ENCODE measurements around the gene BCR.
A peak's percentile ranks its signal among the peaks of the same experiment; 100 is the strongest.
"Not testable (repeated sequence)": the region's sequence is repeated elsewhere in the genome, so short reads cannot be mapped to it uniquely, and the experiment has no call there.

Gene BCR

DNA sequence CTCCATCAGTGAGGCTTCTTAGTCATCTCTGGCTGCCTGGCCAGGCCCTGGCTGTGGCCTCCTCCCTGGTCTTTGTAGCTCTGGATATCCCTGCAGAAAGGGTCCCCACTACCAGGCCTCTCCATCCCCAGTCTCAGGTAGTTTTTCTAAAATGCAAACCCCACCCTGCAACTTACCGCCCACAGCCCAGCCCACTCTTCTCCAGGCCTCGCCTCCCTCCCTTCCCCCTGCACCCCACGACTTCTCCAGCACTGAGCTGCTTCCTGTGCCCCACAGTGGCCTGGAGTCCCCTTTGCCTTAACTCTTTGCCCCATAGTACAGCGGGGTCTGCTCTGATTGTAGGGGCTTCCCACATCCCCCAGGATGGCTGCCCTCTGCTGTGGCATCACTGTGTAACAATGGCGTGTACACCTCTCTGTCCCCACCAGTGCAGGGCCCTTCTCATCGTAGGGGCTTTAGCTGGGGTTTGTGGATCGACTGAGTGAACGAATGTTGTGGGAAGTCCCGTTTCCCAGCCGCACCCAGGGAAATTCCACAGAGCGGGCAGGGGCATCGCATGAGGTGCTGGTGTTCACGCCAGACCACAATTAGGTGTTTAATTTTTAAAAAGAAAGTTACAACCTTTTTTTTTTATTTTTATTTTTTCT, 111.6 kb downstream of the BCR start:
- no peak for DNase-seq (ENCODE audit: low read depth)

DNA sequence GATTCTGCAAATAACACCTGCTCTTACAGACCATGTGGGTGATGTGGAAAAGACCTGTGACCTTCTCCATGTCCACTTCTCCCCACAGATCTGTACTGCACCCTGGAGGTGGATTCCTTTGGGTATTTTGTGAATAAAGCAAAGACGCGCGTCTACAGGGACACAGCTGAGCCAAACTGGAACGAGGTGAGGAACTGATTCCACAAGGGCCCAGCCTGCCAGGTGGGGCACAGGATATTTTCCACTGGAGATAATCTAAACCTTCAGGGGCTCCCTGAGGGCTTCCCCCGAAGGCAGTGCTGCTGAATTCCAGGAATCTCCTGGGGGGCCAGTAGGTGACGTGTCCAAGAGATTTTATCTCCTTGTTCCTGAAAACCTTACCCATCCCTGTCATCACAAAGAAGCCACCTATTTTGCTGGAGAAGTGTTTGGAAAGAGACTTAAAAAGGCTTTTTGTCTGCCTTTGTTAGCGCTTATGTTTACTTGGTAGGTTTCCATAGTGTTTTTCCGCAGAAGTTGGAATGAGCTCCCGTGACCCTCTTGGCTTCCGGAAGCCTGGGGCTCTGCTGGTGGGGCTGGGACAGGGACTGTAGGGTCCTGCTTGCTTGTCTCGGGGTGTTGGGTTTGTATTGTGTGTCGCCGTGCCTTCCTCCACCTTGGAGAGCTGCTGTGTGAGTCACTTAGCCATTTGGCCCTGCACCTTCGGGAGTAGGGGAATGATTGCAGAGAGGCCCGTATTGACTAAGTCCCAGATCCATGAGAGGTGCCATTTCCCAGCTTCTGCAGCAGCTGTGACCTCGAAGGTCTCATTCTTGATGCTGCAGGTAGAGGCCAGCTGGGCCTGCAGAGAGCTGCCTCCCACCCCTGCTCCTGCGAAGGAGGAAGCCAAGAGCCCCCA, 112.4 kb downstream of the BCR start:
- DNase-seq (ENCODE audit: low read depth) = no peak

DNA sequence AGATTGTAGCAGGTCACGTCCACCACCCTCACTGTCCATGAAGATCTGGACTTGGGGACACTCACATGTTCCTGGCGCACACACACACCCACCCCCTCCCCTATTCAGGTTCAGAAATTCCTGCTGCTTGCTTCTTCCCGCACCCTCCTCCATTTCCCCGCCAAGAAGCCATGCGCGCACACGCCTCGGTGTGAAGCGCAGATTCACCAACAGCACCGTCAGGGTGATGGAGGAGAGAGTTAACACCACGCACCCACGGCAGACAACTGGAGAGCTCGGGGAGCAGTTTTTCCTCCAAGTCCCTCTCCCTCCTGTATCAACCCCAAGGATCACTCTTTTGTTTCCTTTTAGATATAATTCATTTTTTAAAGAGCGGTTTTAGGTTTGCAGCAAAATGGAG, 113.4 kb downstream of the BCR start:
- DNase-seq (ENCODE audit: low read depth) = no peak

DNA sequence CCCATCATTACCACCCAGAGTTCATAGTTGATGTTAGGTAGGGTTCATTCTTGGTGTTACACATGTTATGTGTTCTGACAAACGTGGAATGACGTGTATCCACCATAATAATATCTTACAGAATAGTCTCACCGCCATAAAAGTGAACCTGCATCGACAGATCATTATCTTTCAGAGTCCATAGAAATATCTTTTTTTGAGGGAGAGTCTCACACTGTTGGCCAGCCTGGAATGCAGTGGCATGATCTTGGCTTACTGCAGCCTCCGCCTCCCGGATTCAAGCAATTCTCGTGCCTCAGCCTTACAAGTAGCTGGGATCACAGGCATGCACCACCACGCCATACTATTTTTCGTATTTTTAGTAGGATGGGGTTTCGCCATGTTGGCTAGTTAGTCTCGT, 113.9 kb downstream of the BCR start:
- DNase-seq (ENCODE audit: low read depth) = no peak

- no peak for DNase-seq (ENCODE audit: low read depth)
These were observed 120.2 kb downstream of the BCR start for GRCh38 chr22:23300476-23300875.

DNA sequence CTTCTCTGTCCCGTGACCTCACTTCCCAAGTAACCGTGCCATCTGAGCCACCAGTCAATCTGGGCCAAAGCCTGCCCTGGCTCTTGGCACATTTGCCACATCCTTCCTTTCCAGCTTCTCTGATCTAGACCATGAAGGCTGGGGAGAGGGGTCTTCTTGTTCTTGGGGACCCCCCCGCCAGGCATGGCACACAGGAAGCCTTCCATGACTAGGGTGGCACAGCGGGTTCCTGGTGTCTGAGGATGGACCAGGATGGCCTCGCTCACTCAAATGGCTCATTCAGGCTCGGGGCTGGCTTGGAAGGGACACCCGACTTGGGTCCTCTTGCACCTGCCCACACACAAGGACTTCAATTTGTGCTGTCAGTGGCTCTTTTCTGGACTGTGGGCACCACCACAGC, 121.3 kb downstream of the BCR start:
- no peak for DNase-seq (ENCODE audit: low read depth)

DNA sequence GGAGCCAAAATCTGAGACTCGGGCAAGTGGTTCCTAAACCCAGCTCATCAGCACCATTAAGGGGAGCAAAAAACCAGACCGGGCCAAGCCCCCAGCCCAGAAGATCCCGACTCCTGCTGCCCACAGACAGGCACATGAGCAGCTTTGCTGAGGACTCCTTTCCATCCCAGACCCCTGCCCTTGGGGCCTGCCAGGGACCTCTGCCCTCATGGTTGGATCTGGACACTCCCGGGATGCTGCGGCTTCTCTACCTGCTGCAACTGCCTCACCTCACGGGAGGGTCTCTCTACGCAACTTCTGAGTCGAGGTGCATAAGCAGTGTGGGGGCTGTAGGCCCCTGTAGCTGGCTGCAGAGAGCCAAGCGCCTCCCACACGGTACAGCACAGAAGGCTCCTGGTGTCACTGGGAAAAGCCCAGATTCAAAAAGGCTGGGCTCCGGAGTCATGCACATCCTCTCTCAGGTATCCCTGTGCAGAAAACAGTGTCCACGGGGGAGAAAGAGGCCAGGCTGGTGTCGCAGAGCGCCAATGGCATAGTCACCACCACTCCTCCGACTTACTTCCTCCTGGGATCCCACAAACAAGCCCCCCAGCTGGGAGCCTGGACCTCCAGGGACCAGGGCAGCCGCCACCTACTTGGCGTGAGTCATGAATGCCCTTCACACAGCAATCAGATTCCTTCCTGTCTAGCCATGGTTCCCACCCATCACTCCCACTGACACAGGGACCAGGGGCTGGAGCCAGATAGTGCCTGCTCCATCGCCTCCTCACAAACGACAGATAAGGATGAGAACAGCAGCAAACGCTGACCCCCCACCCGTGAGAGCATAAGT, 122.1 kb downstream of the BCR start:
- DNase-seq (ENCODE audit: low read depth) = no peak

GRCh38 chr22:23305321-23305910, 125.1 kb downstream of the BCR start:
- DNase-seq (ENCODE audit: low read depth) = no peak

GRCh38 chr22:23305922-23306374, 125.6 kb downstream of the BCR start:
- no peak for DNase-seq (ENCODE audit: low read depth)

- DNase-seq (ENCODE audit: low read depth) = no peak
These were observed 126.2 kb downstream of the BCR start for GRCh38 chr22:23306438-23306921.

DNA sequence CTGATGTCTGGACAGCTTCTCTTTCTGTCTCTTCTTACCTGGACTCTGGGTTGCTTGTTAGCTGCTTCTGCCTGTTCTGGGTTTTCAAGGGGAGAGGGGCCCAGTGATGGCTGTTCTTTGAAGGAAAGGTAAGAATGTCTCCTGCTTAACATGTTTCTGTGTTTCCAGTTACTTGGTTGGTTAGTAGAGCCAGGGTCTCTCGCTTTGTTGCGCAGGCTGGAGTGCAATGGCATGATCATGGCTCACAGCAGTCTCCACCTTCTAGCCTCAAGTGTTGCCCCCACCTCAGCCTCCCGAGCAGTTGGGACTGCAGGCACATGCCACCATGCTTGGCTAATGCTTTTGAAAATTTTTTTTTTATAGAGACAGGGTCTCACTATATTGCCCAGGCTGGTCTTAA, 126.6 kb downstream of the BCR start:
- DNase-seq (ENCODE audit: low read depth) = no peak

DNA sequence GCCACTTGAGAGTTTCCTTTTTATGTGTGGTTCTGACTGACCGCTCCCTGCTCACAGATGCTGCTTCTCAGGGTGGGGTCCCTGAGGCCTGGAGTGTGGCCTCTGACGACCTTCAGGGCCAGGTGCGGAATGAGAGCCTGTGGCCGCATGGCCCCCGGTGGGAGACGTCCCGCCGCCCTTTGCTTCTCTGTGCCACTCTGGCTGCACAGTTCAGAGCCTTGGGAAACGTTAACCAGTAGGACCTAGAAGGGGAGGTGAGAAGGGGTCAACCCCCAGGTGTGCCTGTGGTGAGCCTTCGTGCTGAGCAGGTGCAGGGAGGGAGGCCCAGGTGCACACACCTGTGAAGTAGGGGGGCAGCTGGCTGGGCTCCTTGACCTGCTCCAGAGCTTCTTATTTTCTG, 127.2 kb downstream of the BCR start:
- DNase-seq (ENCODE audit: low read depth) = not testable (repeated sequence)

DNA sequence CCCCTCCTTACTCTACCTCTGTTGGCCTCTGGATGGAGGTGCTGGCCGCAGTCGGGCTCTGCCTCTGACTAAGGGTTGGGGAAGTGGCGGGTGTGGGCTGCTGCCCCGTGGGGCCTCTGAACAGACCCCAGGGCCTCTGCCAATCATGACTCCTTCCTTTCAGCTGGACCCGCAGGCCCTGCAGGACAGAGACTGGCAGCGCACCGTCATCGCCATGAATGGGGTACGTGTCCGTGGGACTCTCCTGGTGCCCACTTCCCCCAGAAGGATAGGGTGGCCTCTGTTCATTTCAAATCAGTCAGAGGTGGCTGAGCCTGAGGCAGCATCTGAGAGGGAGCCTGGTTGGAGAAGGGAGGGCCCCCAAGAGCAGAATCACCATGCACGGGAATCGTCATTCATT, 129.0 kb downstream of the BCR start:
- DNase-seq (ENCODE audit: low read depth) = not testable (repeated sequence)

DNA sequence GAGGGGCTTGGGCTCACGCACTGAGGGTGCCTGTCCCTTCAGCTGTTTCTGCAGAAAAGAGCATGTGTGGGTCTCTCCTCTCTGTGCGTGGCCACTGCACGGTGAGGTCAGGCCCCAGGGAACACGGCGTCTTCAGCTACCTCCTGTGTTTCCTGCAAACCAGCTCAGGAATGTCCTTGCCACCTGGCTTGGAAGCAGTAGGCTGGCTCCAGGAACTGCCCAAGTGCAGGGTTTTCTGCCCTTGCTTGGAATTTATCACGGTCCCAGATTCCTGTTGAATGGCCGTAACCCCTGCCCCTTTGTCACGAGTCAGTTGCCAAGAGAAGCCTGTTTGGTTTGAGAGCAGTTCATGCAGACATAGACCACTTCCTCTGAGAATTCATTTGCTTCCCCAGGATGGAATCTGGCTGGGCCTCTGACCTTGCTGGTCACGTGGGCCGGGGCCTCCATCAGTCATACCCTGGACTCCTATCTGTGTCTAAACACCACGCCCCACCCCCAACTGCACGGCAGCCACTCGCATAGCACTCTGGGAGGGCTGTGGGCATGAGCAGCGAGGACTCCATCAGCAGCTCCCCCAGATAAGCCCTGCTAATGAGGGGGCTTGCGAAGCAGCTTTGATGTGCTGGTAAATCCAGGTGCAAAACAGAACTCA, 130.3 kb downstream of the BCR start:
- not testable (repeated sequence) for DNase-seq (ENCODE audit: low read depth)

DNA sequence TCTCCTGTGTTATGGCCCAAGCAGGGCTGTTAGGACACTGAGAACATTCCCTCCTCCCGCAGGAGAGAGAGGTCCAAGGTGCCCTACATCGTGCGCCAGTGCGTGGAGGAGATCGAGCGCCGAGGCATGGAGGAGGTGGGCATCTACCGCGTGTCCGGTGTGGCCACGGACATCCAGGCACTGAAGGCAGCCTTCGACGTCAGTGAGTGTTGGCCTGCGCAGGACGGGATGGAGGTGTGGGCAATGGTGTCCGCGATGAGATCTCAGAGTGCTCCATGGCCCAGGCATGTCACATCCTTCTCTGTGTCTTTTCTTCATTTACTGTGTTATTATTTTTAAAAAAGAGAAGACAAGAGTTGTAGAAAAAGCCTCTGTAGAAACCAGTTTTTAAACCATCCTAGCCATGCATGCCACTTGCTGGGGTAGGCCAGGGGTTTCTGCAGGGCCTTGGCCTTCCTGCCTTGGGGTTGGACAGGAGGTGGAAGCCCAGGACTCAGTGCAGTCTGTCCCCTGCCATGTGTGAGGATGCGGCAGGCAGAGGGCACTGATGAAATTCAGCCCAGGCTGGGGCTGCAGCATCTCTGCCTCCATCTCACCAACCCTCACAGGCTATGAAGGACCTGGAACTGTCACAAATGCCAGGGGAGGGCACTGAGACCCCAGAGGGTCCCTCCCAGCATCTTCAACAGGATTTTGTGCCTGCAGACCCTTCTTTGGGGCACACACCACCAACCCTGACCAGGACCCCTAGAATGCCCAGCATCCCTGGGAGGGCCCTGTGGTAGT, 131.5 kb downstream of the BCR start:
- DNase-seq (ENCODE audit: low read depth) = not testable (repeated sequence)

DNA sequence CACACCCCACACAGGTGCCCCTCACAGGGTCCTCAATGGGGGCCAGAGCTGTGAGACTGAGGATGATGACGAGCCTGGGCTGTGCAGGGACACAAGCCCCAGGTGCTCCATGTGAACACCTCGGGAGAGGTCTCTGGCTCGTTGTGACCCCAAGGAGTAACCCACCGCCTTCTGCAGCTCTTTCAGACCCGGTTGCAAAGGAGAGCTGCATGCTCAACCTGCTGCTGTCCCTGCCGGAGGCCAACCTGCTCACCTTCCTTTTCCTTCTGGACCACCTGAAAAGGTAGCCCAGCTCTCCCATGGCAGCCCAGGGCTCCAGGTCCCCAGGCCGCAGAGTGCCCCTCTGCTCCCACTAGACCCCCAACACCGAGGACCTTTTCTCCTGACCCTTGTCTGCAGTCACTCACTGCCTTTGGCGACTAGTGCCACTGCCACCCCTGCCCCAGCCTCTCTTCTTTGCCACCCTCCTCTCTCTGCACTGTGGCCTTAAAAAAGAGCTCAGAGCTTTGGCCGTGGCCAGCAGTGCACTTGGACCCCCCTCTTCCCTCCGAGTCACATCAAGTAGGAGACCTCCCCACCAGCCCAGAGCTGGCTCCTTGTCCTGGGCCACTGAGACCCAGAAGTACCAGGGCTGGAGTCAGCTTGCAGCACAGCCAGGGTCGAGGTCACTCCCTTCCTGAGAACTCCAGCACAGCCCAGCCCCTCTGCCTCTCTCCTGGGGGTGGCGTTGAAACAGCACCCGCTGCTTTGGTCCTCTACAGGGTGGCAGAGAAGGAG, 133.7 kb downstream of the BCR start:
- no peak for DNase-seq (ENCODE audit: low read depth)

DNA sequence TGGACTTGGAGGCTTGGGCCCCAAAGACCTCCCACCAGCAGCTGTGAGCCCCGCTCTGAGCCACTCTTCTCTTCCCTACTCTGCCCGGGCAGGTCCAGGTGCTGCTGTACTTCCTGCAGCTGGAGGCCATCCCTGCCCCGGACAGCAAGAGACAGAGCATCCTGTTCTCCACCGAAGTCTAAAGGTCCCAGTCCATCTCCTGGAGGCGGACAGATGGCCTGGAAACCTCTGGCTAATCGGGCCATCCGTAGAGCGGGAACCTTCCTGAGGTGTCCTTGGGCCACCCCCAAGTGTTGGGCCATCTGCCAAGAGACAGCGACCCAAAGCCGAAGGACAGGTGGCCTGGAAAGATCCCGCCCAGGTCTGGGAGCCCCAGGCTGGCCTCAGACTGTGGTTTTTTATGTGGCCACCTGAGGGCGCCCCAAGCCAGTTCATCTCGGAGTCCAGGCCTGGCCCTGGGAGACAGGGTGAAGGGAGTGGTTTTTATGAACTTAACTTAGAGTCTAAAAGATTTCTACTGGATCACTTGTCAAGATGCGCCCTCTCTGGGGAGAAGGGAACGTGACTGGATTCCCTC, 135.1 kb downstream of the BCR start:
- DNase-seq (ENCODE audit: low read depth) = peak; percentile 9

DNA sequence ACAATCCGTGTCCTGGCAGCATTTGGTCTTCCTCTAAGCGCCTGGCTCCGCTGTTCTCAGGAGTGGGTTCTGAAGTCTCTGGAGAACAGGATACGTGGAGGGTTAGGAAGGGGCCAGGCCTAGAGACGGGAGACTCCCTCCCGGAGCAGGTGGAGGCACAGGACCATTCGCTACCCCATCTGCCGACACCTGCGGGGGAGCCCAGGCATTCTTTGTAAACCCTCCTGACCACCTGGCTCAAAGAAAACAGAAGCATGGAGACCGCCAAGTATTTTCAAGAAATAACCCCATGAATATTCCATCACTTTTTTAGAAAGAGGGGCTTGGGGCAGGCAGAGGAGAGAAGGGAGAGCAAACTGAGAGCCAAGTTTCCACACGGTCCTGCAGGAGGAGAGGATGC, 136.3 kb downstream of the BCR start:
- not testable (repeated sequence) for DNase-seq (ENCODE audit: low read depth)

DNA sequence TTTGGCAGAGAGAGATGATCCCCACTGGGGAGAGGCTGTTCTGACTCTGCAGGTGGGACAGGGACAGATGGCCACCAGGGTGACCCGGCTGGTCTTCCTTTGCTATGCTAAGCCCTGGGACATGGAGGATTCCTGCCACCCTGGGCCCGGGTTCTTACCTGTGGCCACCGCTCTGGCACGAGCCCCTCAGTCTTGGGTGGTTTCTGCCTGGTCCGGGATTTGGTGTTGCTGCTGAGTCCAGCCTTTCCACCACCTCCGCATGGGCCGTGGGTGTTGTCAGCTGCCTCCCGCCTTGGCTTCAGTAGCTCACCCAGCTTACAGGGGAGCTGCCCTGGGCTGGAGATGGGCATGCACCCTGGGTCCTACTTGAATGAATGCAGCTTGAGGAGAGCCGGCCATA, 138.0 kb downstream of the BCR start:
- DNase-seq (ENCODE audit: low read depth) = not testable (repeated sequence)

Measured in GM04503 (cell line).